ENCODE results near the gene DCC. TPM values are rescaled to one million over a fixed set of nuclear protein-coding genes. Genes with fewer than 3 reads are reported as not detected.

Gene DCC
- total and polyA plus RNA-seq, 2 experiments from 2014 or later = 0.53 to 0.73 TPM

GRCh38 chr18:52749542-52749941 is 409.5 kb downstream of the DCC start:
- no peaks in the 10 kb centered on the region for H3K4me1 ChIP-seq (ENCODE audit: insufficient read depth)
- H3K27ac ChIP-seq (ENCODE audit: low read depth) = no peak overlapping the region
- no peaks in the 10 kb centered on the region for H3K9me2 ChIP-seq (ENCODE audit: insufficient read depth)
- H4K20me1 ChIP-seq (replicated peaks; ENCODE audit: insufficient read depth) = no peaks in the 10 kb centered on the region
- no peak overlapping the region for H3K4me3 ChIP-seq
- ATAC-seq (no peak), DNase-seq (ENCODE audit: low spot score) (no peak)
- TF ChIP-seq EZH2 (IDR thresholded peaks at IDR 0.05; ENCODE audit: low read depth, unreplicated experiment) = no peak
- no peak for TF ChIP-seq ZNF331 (CRISPR knock-in tag; IDR thresholded peaks at IDR 0.05; ENCODE audit: low read depth)
- no peak for TF ChIP-seq CTCF (conservative IDR thresholded peaks at IDR 0.05; ENCODE audit: low read depth in 2 of 2)
- no peak for TF ChIP-seq ZNF462 (CRISPR knock-in tag; IDR thresholded peaks at IDR 0.05)
- TF ChIP-seq REST (IDR thresholded peaks at IDR 0.05; ENCODE audit: unreplicated experiment) = no peak
- no peak for TF ChIP-seq CREB1 (CRISPR knock-in tag; IDR thresholded peaks at IDR 0.05; ENCODE audit: low read depth)
- TF ChIP-seq STAT1 (IDR thresholded peaks at IDR 0.05; ENCODE audit: unreplicated experiment) = no peak
- no peak for TF ChIP-seq JUNB (IDR thresholded peaks at IDR 0.05; ENCODE audit: unreplicated experiment)
- no peak overlapping the region for H2AFZ ChIP-seq
- no peak overlapping the region for H3K27ac Mint-ChIP-seq
- no peaks in the 10 kb centered on the region for H3K4me1 Mint-ChIP-seq
- H3K79me2 ChIP-seq (replicated peaks; ENCODE audit: insufficient read depth) = no peaks in the 10 kb centered on the region
- H3F3A ChIP-seq (replicated peaks; ENCODE audit: low read depth) = no peaks in the 10 kb centered on the region
- H3K4me2 ChIP-seq = no peak overlapping the region
- H3K36me3 Mint-ChIP-seq (ENCODE audit: low read depth) = no peaks in the 10 kb centered on the region
- H3K4me3 Mint-ChIP-seq = no peak overlapping the region
- no peaks in the 10 kb centered on the region for H3K27me3 ChIP-seq (ENCODE audit: insufficient read depth)
- no peaks in the 10 kb centered on the region for H3K9me3 Mint-ChIP-seq
- H3K36me3 ChIP-seq (ENCODE audit: insufficient read depth) = no peaks in the 10 kb centered on the region
- H3K27me3 Mint-ChIP-seq (ENCODE audit: insufficient read depth, low read depth, poor library complexity) = peaks cover 2% of the 10 kb centered on the region

Data from GM23338 (cell line).